ENCODE measurements around the gene GARRE1.
"Not testable (repeated sequence)": the region's sequence is repeated elsewhere in the genome, so short reads cannot be mapped to it uniquely, and the experiment has no call there.

The GARRE1 gene

DNA sequence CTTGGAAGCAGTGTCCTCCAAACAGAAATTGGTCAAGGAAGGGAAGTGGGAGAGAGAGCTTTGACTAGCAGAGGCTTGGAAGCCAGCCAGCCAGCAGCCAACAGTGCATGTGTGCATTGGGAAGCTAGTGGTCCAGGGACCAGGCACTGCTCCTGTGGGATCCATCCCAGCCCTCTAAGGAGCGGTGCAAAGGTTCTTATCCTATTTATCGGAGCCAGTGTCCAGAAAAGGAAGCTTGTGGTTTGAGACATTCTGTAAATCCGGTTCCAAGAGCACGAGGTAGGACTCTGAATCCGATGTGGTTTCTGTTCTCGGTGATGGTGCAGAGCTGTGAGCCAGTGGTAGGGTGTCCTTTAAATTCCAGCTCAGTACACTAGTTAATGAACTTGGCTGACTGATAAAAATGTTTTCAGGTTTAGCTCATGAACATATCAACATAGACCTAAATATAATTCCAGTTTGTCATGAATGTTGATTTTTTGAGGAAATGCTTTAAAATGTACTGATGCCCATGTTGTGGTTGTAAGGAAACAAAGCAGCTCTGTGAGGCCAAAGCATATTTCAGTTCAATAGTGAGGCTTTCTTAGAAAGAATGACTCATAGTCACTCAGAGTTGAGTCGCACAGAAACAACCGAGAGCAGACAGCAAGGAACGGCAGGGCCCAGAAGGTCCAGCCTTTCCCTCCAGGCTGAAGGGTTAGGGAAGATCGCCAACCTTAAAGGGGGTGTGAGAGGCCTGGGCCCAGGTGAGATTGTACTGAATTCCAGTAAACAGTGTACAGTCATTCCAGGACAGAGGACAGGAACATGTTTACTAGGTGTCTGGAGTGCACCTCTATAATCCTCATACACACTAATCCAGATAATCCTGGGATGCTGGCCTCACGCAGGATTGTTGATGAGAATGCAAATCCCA lies 21.5 kb upstream of the GARRE1 start:
- DNase-seq (ENCODE audit: low read depth in 2 of 2): no peak

DNA sequence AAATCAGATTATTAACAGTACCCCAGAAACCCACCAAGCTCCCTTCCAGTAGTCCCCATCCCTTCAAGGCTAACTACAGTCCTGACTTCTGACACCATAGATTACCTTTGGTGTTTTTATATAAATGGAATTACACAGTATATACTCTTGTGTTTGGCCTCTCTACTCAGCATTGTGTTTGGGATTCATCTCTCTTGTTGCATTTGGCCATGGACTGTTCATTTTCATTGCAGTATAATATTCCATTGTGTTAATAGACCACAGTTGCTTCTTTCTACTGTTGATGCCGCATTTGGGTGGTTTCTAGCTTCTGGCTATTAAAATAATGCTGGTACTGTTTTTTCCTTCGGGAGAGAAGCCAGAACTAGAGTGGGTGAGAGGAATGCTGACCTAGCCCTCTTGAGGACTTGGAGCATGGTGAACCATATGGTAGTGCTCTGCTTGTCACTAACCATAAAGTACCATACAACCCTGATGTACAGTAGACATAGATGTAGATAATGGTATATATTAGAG lies 18.9 kb upstream of the GARRE1 start:
- no peak for DNase-seq (ENCODE audit: low read depth in 2 of 2)

DNA sequence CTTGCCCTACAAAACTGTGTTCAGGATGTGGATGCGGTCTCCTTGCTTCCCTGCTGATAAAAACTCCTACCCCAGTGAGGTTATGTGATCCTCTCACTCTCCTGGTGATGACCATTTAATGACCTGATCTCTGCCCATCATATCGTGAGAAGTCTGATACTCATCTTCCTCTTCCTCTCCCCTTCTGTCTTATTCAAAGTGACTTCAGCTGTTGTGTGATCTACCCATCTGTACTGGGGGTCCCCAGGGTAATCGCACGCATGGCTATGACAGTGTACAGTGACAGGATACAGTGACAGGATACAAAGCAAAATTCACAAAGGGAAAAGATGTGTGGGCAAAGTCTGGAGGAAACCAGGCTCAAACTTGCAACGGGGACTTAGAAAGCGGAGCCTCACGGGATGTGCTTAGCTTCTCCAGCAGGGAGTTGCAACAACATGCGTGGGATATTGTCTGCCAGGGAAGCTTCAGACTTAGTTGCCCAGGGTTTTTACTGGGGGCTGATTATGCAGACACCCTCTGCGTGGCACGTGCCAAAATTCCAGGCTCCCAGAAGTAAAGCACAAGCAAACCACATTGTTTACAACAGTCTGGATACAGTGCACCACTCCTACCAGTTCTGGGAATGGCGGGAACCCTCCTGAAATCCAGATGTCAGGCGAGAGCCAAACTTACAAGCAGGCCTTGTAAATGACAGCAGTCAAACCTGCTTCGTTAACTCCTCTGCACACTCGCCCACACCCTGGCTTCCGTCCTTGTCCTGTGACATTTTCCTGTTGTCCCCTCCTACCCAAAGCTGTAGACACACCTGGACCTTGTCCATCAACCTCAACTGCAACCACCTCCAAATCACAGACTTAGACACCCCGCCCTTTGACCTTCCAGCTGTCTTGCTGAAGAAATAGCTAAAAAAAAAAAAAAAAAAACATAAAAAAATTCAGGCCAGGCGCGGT lies 18.0 kb upstream of the GARRE1 start:
- no peak for DNase-seq (ENCODE audit: low read depth in 2 of 2)

DNA sequence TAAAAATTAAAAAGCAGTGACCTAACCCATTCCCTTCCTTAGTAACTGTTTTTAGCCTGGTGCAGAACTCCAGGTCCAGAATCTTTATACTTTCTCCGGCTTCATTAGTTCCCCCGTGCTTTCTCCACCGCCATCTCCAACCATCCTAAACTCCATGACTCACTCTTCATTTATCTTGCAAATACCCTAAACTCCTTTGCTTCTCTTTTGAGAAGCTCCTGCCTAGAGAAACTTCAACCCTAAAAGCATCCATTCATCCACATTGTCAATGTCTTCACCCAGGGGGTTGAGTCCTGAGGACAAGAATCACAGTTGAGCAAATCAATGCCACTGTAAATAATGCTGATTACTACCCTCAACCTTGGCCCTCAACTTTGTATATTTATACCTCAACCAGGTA lies 17.1 kb upstream of the GARRE1 start:
- DNase-seq (ENCODE audit: low read depth in 2 of 2): no peak

DNA sequence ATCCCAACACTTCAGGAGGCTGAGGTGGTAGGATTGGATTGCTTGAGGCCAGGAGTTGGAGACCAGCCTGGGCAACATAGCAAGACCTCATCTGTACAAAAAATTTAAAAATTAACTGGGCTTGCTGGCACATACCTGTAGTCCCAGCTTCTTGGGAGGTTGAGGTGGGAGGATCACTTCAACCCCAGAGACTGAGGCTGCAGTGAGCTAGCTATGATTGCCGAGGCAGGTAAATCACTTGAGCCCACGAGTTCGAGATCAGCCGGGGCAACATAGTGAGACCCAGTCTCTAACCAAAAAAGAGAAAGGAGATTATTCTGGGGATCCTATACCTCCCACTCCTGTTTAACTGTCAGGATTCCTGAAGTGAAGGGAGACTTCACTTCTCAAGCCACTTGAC lies 16.4 kb upstream of the GARRE1 start:
- no peak for DNase-seq (ENCODE audit: low read depth in 2 of 2)

DNA sequence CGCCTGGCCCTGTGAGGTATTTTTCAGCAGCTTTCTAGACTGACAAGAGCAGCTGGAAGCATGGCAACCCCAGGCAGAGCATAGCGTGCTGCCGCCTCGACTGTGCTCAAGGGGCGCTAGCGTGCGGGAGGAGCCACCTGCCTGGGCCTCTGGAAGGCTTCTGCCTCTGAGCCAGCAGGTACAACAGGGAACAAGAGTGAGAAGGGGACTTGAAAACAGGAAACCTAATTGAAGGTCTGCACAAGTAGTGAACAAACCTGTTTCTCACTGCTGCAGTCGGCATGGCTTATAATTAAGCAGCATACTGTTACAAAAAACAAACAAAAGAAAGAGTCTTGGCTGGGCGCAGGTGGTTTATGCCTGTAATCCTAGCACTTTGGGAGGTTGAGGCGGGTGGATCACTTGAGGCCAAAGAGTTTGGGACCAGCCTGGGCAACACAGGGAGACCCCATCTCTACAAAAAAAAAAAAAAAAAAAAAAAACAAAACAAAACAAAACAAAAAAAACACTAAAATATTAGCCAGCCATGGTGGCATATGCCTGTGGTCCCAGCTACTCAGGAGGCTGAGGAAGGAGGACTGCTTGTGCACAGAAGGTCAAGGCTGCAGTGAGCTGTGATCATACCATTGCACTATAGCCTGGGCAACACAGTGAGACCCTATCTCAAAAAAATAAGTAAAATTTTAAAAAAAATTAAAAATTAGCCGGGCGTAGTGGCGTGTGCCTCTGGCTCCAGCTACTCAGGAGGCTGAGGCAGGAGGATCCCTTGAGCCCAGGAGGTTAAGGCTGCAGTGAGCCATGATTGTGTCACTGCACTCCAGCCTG lies 12.6 kb upstream of the GARRE1 start:
- no peak for DNase-seq (ENCODE audit: low read depth in 2 of 2)

DNA sequence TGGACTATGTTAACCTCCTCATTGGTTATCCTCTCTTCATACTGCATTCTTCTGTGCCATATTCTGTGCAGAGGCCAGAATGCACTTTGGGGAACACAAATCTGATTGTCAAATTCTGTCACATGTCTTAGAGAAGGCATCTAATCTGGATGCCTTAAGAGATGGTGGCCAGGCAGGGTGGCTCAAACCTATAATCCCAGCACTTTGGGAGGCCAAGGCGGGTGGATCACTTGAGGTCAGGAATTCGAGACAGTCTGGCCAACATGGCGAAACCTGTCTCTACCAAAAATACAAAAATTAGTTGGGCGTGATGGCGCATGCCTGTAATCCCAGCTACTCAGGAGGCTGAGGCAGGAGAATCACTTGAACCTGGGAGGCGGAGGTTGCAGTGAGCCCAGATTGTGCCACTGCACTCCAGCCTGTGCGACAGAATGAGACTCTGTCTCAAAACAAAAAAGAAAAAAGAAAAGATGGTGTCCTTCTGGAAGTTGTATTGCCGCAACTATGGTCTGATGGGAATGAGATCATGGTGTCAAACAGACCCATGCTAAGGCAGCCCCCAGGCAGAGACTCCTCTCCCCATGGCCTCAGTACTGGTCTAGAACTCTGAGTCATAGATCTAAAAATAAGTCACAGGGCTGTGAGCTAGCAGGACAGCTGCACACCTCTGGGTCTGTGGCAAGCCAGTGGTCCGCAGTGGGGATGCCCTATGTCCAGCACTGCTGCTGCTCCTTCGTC lies 11.0 kb upstream of the GARRE1 start:
- not testable (repeated sequence) for DNase-seq (ENCODE audit: low read depth in 2 of 2)

DNA sequence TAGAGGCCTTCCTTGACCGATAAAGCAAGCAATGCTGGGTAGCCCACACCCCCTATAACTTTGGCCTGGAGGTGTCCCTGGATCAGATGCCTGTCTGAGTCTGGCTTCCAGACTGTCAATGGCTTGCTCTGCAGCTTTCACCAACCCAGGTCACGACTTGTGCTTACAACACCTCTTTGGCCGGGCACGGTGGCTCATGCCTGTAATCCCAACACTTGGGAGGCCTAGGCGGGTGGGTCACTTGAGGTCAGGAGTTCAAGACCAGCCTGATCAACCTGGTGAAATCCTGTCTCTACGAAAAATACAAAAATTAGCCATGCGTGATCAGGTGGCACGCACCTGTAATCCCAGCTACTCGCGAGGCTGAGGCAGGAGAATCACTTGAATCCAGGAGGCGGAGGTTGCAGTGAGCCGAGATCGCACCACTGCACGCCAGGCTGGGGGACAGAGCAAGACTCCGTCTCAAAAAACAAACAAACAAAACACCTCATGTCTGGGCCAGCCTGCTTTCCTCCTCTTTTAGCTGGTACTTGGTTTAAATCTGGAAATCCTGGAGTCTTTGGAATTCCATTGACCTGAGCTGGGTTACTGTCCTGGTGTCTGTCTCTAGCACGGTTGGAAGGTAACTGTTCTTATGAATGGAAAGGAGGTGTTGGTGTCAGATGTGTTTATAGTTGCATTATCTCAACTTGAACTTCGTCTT lies 10.3 kb upstream of the GARRE1 start:
- no peak for DNase-seq (ENCODE audit: low read depth in 2 of 2)

DNA sequence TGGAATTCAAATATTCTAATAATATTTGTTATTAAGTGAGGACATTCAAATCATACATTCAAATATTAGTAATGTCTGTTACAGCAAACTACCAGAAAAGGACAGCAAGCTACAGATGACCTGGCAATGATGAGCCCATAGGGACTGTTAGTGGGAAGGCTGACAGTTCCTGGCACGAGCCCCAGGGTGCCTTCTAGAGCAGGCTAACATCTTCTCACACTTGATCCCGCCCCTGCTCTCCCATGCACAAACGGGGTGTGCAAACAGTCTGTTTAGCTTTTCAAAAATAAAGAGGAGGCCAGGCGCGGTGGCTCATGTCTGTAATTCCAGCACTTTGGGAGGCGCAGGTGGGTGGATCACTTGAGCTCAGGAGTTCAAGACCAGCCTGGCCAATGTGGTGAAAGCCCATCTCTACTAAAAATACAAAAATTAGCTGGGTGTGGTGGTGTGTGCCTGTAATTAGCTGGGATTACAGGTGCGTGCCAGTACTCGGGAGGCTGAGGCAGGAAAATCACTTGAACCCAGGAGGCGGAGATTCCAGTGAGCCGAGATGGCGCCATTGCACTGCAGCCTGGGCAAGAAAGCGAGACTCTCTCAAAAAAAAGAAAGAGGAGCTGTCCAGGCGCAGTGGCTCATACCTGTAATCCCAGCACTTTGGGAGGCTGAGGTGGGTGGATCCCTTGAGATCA lies 9.6 kb upstream of the GARRE1 start:
- DNase-seq (ENCODE audit: low read depth in 2 of 2): no peak

DNA sequence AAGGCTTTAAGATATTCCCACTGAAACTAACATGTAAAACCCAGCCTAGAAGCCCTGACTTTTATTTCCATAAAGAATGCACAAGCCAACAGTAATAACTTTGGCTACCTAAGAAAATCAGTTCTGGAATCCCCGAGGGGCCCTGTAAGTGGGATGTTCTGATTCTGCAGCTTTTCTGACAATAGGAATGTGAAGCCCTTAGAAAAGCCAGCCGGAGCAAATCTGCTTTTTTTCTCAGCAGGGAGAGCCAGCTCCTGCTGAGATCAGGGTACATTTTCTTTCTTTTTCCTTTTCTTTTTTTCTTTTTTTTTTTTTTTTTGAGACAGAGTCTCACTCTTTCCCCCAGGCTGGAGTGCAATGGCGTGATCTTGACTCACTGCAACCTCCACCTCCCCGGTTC lies 8.0 kb upstream of the GARRE1 start:
- no peak for DNase-seq (ENCODE audit: low read depth in 2 of 2)

DNA sequence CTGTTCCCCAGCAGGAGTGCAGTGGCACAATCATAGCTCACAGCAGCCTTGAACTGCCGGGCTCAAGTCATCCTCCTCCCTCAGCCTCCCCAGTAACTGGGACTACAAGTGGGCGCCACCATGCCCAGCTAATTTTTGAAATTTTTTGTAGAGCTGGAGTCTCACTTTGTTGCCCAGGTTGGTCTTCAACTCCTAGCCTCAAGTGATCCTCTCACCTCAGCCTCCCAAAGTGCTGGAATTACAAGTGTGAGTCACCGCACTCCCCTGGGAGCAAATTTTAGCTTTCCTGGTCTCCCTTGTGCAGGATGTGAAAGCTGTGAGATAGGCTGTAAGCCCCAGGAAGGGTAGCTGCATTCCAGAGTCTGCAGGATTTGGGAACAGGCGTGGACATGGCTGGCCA lies 5.4 kb upstream of the GARRE1 start:
- DNase-seq (ENCODE audit: low read depth in 2 of 2): no peak

DNA sequence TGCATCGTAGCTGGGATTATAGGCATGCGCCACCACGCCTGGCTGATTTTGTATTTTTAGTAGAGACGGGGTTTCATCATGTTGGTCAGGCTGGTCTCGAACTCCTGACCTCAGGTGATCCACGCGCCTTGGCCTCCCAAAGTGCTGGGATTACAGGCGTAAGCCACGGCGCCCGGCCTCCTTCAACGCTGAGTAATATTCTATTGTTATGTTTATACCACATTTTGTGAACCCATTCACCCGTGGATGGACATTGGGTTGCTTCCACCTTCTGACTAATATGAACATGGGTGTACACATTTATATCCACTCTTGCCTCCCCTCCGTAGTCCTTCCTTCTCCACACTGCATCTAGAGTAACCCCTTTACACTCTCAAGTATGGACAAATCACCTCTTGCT lies 1.2 kb upstream of the GARRE1 start:
- DNase-seq (ENCODE audit: low read depth in 2 of 2): not testable (repeated sequence)

DNA sequence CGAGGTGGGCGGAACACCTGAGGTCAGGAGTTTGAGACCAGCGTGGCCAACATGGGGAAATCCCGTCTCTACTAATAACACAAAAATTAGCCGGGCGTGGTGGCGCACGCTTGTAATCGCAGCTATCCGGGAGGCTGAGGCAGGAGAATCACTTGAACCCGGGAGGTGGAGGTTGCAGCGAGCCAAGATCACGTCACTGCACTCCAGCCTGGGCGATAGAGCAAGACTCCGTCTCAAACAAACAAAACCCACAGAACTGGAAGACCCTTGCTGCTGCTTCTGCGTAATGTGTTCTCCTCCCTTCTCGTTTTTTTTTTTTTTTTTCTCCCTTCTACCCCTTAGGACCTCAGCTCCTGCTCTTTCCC lies 691 bp upstream of the GARRE1 start:
- not testable (repeated sequence) for DNase-seq (ENCODE audit: low read depth in 2 of 2)

DNA sequence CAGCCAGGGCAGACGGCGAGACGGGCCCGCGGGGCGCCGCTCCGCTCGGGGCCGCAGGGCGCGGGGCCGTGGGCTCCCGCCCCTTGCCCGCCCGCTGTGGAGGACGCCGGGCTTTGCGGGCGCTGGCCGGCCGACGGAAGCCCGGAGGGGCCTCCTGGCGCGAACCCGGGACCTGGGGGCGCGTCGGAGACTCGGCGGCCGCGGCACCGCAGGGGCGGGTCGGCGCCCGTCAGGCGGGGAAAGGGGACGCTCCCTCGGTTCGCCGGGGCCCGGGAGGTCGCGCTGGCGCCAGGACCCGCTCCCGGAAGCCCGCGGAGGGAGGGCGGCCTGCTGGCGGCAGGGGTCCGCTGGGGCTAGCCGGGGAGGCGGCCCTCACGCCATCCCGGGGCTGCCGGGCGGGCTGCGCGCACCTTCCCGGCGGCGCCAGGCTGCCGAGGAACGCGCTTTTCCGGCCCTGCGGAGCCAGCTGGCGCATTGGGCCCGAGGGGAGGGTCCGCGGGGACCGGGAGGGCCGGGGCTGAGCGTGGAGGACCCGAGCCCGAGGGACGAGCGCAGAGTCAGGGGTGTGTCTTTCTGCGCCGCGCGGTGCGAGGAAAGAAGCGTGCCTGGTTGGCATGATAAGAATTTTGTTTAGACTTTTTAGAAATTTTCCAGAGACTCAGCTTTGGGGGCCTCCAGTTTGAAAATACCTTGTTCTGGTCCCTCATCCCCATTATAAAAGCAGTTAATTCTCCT lies 511 bp downstream of the GARRE1 start:
- DNase-seq (ENCODE audit: low read depth in 2 of 2): no peak

DNA sequence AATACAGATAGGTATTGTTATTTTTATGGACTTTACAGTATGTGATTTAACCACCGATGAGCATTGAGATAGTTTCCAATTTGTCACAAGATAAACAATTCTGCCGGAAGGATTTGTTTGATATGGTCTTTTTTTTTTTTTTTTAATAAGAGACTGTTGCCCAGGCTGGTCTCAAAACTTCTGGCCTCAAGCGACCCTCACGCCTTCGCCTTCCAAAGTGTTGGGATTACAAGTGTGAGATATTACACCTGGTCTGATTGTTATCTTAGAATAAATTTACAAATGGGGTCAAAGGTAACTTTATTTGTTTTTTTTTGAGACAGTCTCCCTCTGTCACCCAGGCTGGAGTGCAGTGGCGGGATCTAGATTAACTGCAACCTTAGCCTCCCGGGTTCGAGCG lies 1.2 kb downstream of the GARRE1 start:
- DNase-seq (ENCODE audit: low read depth in 2 of 2): no peak

DNA sequence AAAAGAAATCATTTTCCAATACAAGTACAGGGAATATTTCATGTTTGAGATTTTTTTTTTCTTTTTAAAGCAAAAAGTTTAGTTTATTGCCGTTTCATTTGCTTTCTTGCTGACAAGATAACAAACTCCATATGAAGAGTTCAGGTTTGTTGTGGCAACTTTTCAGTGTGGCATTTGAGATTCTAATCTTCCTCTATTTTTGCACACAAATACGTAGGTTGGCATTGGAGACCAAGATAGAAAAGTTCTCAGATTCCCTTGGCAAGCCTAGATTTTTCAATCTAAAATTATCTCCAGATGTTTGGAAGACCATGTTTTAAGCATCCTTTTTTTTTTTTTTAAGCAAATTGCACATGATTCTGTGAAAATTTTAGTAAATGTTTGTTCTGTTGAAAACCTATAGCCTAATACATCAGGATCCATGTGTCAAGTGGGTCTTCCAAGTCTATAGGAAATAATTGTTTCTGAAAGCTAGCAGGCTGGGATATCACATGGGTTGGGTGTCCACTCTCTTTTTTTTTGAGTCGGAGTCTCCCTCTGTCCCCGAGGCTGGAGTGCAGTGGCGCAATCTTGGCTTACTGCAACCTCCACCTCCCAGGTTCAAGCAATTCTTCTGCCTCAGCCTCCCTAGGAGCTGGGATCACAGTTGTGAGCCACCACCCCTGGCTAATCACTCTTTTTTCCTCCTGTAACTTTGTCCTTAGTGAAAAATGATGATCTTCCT lies 2.6 kb downstream of the GARRE1 start:
- DNase-seq (ENCODE audit: low read depth in 2 of 2): no peak

DNA sequence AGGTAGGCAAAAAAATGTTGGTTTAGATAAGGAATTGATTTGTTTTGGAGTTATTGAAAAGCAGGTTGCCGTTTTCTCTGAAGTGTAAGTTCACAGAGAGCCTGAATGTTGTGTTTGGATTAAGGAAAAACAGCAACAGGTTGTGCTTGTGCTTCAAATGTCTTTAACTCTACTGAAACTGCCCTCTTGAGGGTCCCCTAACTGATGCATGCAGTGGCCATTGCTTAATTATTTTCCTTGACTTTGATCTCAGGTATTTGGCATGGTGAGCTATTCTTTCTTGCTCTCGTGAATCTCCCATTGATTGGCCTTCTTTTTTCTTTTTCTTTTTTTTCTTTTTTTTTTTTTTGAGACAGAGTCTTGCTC lies 3.2 kb downstream of the GARRE1 start:
- no peak for DNase-seq (ENCODE audit: low read depth in 2 of 2)

DNA sequence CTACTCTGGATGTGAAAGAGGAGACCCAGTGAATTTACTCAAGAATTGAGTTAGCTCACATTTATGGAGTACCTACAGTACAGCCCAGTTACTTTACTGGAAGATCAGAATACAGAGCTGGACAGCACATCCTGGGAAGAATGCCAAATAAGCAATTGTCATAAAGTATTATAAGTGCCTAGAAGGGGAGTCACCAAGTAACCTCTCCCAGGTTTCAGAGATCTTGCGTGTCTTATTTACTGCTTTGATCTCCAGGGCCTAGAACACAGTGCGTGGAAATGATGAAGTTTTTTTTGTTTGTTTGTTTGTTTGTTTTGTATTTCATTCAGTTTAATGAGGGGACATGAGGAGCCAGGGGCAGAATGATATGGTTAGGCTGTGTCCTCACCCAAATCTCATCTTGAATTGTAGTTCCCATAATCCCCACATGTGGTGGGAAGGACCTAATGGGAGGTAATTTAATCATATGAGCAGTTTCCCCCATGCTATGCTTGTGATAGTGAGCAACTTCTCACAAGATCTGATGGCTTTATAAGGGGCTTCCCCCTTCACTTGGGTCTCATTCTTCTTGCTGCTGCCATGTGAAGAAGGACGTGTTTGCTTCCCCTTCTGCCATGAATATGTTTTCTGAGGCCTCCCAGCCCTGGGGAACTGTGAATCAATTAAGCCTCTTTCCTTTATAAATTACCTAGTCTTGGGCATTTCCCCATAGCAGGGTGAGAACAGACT lies 5.2 kb downstream of the GARRE1 start:
- DNase-seq (ENCODE audit: low read depth in 2 of 2): no peak

Data from stimulated activated CD8-positive, alpha-beta memory T cell treated with anti-CD3 and anti-CD28 coated beads, Interleukin-7, amount 100 ng/mL, for 1 hour (primary cell).